Lower lobe of right lung (tissue), 2 donors: ENCODE data around the gene OR6C2. TPM values are rescaled to one million over a fixed set of nuclear protein-coding genes. Genes with fewer than 3 reads are reported as not detected.

ENCODE experiments used
- ATAC-seq, 2 donors: fragments of 200-7000 bp; cut with Tn5 transposase; one replicate each; pipeline ENCODE4 v1.9.1; 2020 to 2022; ENCODE audit warnings: mild to moderate bottlenecking in 2 of 2, moderate library complexity in 2 of 2
- DNase-seq: peaks from one replicate; pipeline ENCODE4 v3.0.0-alpha.2; 2020
- H3K27ac ChIP-seq: fragments of 200-600 bp; one replicate; pipeline ENCODE4 v1.8.0; 2022
- H3K27me3 ChIP-seq: fragments of 200-600 bp; one replicate; pipeline ENCODE4 v1.8.0; 2022; ENCODE audit warnings: low read depth
- H3K36me3 ChIP-seq: fragments of 200-600 bp; one replicate; pipeline ENCODE4 v1.8.0; 2022; ENCODE audit warnings: mild to moderate bottlenecking
- H3K4me1 ChIP-seq: fragments of 200-600 bp; one replicate; pipeline ENCODE4 v1.8.0; 2022
- H3K4me3 ChIP-seq: fragments of 200-600 bp; one replicate; pipeline ENCODE4 v1.8.0; 2022; ENCODE audit warnings: mild to moderate bottlenecking
- H3K9me3 ChIP-seq: fragments of 200-600 bp; one replicate; pipeline ENCODE4 v1.8.0; 2022
- CTCF ChIP-seq: fragments of 200-600 bp; IDR thresholded peaks from one replicate; pipeline ENCODE4 v1.8.0; 2022; ENCODE audit warnings: antibody characterized with exemption, mild to moderate bottlenecking
- intact Hi-C: fragments of 100-400 bp; cut with DNase I; formaldehyde crosslinking; loops from one replicate; pipeline ENCODE4 v1.11.0; 2022
- total RNA-seq: library from RNA; stranded (reverse); fragmentation: NEBNext Ultra II Directional; extraction: Animal tissue kit (Norgen Biotek cat#: 25700); gene quantifications from one replicate; pipeline ENCODE4 v1.2.1, GENCODE V29; 2021
- donor health status: DM: no; HTN: yes; CAD: no; lungs with severe emphysema.

Gene OR6C2
- total RNA-seq, 1 donor from 2014 or later, result not detected

GRCh38 chr12:55501601-55502000 is 57.7 kb downstream of the OR6C2 start:
- intact Hi-C loops, result no loop called here
- no peak for TF ChIP-seq CTCF
- H3K27me3 ChIP-seq, result no peaks in the 10 kb centered on the region

More at GRCh38 chr12:55501601-55502000, 57.7 kb downstream of the OR6C2 start:
- ATAC-seq (no peak), DNase-seq (no peak)
- Histone ChIP-seq H3K27ac (no peak overlapping the region), H3K9me3 (no peaks in the 10 kb centered on the region), H3K4me3 (no peak overlapping the region), H3K4me1 (no peaks in the 10 kb centered on the region), H3K36me3 (no peaks in the 10 kb centered on the region)

Other genes with a start within 250 kb of the OR6C2 start
- gene OR10A7, start 223.1 kb upstream of the OR6C2 start, total RNA-seq, result not detected
- not detected for gene OR6C74, start 199.5 kb upstream of the OR6C2 start, total RNA-seq
- gene OR6C6, start 147.5 kb upstream of the OR6C2 start, total RNA-seq, result not detected
- gene OR6C1, start 129.7 kb upstream of the OR6C2 start, total RNA-seq, result not detected
- not detected for gene OR6C3, start 113.3 kb upstream of the OR6C2 start, total RNA-seq
- gene OR6C75, start 81.1 kb upstream of the OR6C2 start, total RNA-seq, result not detected
- not detected for gene OR6C65, start 43.5 kb upstream of the OR6C2 start, total RNA-seq
- gene OR6C76, start 17.8 kb upstream of the OR6C2 start, total RNA-seq, result not detected
- gene OR6C70, start 26.1 kb downstream of the OR6C2 start, total RNA-seq, result not detected
- gene OR6C68, start 48.3 kb downstream of the OR6C2 start, total RNA-seq, result not detected
- gene OR6C4, start 105.5 kb downstream of the OR6C2 start, total RNA-seq, result not detected
- gene OR2AP1, start 128.4 kb downstream of the OR6C2 start, total RNA-seq, result not detected
- not detected for gene OR10P1, start 192.8 kb downstream of the OR6C2 start, total RNA-seq